Hair follicular keratinocyte (primary cell): ENCODE measurements around the gene MAFG. TPM values are rescaled to one million over a fixed set of nuclear protein-coding genes. Genes with fewer than 3 reads are reported as not detected.

Source experiments
- total RNA-seq: library from RNA; depleted of rRNA; stranded (reverse); fragments of >200 nt; gene quantifications from 2 replicates; pipeline ENCODE4 v1.2.3, GENCODE V29; 2015

MAFG gene
- total RNA-seq, result 10.7 and 15.5 TPM in 2 replicates

DNA sequence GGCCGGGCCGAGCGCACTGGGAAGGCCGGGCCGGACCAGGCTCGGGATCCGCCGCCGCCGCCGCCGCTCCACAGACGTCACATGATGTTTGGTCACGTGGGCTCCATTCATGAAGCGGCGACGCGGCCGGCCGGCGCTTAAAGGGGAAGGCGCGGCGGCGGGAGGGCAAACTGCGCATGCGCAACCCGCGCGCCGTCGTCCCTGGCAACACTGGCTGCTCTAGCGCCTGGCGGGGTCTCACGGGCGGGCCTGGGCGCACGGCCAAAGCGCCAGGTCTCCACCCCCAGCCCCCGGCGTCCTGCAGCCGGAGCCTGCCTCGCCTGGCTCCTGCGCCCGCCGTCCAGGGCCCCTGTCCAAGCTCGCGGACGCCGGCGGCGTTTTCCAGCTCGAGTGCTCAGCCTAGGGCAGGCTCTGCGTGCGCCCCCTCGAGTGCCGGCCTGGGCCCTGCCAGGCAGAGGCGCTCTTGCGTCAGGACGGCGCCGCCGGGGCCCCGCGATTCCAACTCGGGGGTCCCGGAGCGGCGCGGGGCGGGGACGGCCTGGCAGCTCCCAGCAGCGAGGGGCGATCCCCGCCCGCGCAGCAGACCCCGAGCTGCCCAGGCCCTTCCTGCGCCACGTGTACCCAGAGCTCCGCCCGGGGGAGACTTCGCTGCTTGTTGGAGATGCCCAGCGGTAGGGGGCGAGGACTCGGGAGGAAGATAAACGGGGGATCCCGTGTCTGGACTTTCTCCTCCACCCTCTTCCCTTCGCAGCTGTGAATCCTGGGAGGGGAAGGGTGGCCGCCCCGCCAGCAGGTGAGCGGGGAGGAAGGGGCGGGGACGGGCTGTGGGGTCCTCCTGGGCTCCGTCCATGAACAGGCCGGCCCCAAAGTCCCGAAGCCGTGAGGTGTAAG is at the start of gene MAFG:
MAFG (minus strand) TSS at position 83 of the 891 bp plus-strand sequence. CDS start 4,550 bp downstream, outside the sequence.

DNA sequence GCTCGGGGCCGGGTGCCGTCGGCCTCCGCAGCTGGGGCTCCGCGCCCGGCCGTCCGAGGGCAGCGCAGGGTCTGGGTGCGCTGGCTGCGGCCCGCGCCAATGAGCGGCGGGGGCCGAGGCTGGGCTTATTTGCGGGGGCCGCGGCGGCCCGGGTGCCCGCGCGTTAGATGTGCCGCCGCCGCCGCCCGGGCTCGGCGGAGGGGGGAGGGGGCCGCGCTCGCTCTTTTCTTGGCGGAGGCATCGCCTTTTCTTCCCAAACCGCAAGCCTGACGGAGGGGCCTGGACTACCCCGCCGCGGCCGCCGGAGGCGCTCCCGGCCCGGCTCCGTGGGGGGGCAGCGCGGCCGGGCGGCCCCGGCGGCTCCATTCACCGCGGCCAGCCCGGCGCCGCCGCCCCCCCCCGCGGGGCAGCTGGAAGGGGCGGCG is 33.6 kb upstream of the MAFG start, which contains the start of gene NOTUM:
NOTUM (minus strand) TSS at position 101 of the 425 bp plus-strand sequence. CDS start 278 bp downstream, outside the sequence.

DNA sequence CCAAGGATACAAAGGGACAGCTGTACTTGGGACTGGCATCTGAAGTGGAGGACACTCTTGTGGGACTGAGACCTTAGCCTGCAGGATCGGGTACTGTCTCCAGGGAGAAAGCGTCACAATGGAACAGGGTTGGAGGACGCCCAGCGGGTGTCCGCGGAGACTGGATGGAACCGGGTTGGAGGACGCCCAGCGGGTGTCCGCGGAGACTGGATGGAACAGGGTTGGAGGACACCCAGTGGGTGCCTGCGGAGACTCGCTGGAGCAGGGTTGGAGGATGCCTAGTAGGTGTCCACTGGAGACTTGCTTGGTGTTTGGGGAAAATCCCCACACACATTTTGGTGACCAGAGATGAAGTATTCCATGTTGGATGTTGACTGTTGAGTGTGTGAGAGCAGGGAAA is 19.7 kb upstream of the MAFG start, which contains the start of gene MYADML2:
MYADML2 (minus strand) TSS at position 45 of the 400 bp plus-strand sequence. CDS start 5,492 bp downstream, outside the sequence.

DNA sequence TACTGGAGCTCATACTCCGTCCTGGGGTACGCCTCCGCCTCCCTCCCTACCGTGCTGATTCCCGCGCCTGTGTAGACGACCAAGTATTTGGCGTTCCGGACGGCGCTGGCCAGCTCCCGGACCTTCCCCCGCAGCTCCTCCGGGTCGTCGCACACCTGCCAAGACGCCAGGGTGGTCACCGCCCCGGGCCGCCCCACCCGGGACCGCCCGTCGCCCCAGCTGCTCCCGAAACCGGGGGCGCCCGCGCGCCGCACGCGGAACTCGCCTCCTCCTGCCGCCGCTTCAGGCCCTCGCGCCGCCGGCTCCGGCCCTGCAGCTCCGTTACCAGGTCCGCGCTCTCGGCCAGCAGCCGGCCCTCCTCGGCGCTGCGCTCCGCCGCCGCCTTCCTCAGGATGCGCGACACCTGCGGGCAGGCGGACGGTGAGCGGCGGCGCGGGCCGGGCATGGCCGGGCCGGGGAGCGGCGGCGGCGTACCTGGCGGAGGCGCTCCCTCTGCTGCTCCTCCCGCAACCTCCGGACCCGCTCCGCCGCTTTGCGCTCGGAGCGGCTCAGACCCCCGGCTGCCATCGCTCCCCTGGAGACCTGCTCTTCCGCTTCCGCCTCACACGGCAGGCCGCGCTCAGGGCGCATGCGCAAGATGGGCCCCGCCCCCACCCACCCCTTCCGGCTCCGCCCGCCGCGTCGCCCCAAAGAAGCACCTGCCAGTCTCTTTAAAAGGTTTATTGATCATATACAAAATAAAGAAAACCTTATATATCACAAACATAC is 9.8 kb downstream of the MAFG start, which contains the start of gene SIRT7:
SIRT7 (minus strand) TSS at position 612 of the 768 bp plus-strand sequence; CDS start at position 567, 45 bp downstream.

DNA sequence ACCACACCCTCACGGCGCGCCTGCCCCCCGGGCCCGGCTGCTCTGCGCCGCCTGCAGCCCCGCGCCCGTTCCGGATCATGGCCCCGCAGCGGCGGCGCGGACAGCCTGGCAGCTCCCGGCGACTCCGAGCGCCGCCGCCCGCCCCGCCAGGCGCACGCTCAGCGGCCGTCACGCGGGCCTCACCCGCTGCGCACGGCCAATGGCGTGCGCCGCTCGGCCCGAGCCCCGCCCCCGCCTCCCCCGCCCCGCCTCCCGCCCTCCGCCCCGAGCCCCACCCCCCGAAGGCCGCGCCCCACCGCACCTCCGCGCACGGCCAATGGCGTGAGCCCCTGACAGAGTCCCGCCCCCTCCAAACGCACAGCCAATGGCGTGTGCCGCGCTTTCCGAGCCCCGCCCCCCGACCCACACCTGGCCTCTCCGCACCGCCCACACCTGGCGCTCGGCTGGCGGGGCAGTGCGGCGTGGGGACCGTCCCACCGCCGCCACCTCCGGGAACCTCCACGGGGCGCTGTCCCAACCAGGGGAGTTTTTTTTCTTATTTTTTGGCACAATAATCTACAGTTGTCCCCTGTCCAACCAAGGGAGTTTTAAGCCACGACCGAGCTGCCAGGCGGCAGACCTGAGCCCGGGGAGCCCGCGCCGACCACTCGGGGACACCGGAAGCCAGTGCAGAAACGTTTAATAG is 16.1 kb downstream of the MAFG start, which contains the start of gene PCYT2:
PCYT2 (minus strand) TSS at position 123 of the 685 bp plus-strand sequence; CDS start at position 79, 44 bp downstream.

DNA sequence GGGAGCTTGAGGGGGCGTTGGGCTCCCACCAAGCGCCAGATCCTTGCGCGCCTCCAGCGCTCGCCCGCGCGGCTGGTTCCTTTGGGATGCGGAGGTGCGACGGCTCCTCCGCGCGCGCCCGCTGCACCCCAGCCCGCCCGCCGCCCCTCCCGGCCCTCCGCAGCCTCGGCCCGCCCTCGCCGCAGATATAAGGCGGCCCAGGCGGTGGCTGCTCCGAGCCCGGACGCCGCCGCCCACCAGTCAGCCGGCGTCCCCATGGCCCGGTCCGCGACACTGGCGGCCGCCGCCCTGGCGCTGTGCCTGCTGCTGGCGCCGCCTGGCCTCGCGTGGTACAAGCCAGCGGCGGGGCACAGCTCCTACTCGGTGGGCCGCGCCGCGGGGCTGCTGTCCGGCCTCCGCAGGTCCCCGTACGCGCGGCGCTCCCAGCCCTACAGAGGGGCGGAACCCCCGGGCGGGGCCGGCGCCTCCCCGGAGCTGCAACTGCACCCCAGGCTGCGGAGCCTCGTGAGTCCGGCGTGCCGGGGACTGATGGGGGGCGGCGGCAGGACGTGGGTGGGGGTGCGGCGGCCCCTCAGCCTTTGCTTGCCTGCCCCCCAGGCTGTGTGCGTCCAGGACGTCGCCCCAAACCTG is 25.4 kb downstream of the MAFG start, which contains the start of gene NPB:
NPB (plus strand) TSS at position 216 of the 630 bp plus-strand sequence; CDS start at position 256, 40 bp downstream.

DNA sequence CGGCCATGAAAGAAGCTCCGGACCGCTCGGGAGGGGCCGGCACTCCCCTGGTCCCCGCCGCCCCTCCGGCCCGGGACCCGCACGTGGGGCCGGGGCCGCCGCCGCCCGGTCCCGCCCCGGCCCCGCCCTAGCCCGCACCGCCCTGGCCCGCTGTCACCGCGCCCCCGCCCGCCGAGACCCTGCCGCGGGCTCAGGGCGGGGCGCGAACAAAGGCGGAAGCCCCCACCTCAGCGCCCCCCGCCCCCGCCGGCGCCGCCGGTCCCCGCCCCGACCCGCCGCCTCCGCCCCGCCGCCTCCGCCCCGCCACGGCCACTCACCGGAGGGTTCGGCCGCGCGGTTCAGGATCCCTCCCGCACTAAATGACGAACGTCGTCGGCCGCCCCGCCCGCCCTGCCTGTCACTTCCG is 56.6 kb downstream of the MAFG start, which contains the start of gene ARHGDIA:
ARHGDIA (minus strand) TSS at position 357 of the 406 bp plus-strand sequence. CDS start 1,407 bp downstream, outside the sequence.

Other genes starting within 250 kb of the MAFG start
- 23.4 and 29.4 TPM in 2 replicates for gene ARL16, start 243.9 kb downstream of the MAFG start, total RNA-seq
- gene HGS, start 243.7 kb downstream of the MAFG start, total RNA-seq, result 85.4 and 99.3 TPM in 2 replicates
- gene MRPL12, start 224.4 kb downstream of the MAFG start, total RNA-seq, result 82.5 and 175 TPM in 2 replicates
- 13.2 and 39.5 TPM in 2 replicates for gene SLC25A10, start 215.5 kb downstream of the MAFG start, total RNA-seq
- gene GCGR, start 123.6 kb downstream of the MAFG start, total RNA-seq, result not detected in 2 replicates
- 54.0 and 72.8 TPM in 2 replicates for gene MCRIP1, start 94.4 kb downstream of the MAFG start, total RNA-seq
- not detected in 2 replicates for gene PPP1R27, start 92.7 kb downstream of the MAFG start, total RNA-seq
- gene P4HB, start 67.2 kb downstream of the MAFG start, total RNA-seq, result 1,696 and 1,977 TPM in 2 replicates
- gene ARHGDIA, start 56.4 kb downstream of the MAFG start, total RNA-seq, result 274 and 312 TPM in 2 replicates
- gene ALYREF, start 36.1 kb downstream of the MAFG start, total RNA-seq, result 109 and 236 TPM in 2 replicates
- 256 and 274 TPM in 2 replicates for gene ANAPC11, start 36.0 kb downstream of the MAFG start, total RNA-seq
- 3.4 and 3.6 TPM in 2 replicates for gene NPB, start 25.5 kb downstream of the MAFG start, total RNA-seq
- 74.0 and 100 TPM in 2 replicates for gene PCYT2, start 16.3 kb downstream of the MAFG start, total RNA-seq
- gene SIRT7, start 9.6 kb downstream of the MAFG start, total RNA-seq, result 14.7 and 22.4 TPM in 2 replicates
- 97.9 and 121 TPM in 2 replicates for gene PYCR1, start 9.6 kb upstream of the MAFG start, total RNA-seq
- gene MYADML2, start 19.5 kb upstream of the MAFG start, total RNA-seq, result not detected in 2 replicates
- not detected in 2 replicates for gene NOTUM, start 33.5 kb upstream of the MAFG start, total RNA-seq
- 10.5 and 11.1 TPM in 2 replicates for gene ASPSCR1, start 49.9 kb upstream of the MAFG start, total RNA-seq
- 69.0 and 245 TPM in 2 replicates for gene CENPX, start 95.1 kb upstream of the MAFG start, total RNA-seq
- gene LRRC45, start 95.6 kb upstream of the MAFG start, total RNA-seq, result 6.7 and 20.9 TPM in 2 replicates
- gene RAC3, start 103.9 kb upstream of the MAFG start, total RNA-seq, result 46.6 and 47.7 TPM in 2 replicates
- gene DCXR, start 110.0 kb upstream of the MAFG start, total RNA-seq, result 118 and 135 TPM in 2 replicates
- gene RFNG, start 124.1 kb upstream of the MAFG start, total RNA-seq, result 46.4 and 50.3 TPM in 2 replicates
- 96.7 and 124 TPM in 2 replicates for gene GPS1, start 124.2 kb upstream of the MAFG start, total RNA-seq
- gene DUS1L, start 138.1 kb upstream of the MAFG start, total RNA-seq, result 68.9 and 80.2 TPM in 2 replicates
- gene FASN, start 170.5 kb upstream of the MAFG start, total RNA-seq, result 292 and 401 TPM in 2 replicates